ENCODE data around the gene RALGPS2. TPM values are rescaled to one million over a fixed set of nuclear protein-coding genes. Genes with fewer than 3 reads are reported as not detected.

RALGPS2 gene
- total and polyA plus RNA-seq, 2 of the 13 experiments (the other 11 are each of a cell fraction or from before 2014, with no cell fraction given), result 15.6 to 36.0 TPM

DNA sequence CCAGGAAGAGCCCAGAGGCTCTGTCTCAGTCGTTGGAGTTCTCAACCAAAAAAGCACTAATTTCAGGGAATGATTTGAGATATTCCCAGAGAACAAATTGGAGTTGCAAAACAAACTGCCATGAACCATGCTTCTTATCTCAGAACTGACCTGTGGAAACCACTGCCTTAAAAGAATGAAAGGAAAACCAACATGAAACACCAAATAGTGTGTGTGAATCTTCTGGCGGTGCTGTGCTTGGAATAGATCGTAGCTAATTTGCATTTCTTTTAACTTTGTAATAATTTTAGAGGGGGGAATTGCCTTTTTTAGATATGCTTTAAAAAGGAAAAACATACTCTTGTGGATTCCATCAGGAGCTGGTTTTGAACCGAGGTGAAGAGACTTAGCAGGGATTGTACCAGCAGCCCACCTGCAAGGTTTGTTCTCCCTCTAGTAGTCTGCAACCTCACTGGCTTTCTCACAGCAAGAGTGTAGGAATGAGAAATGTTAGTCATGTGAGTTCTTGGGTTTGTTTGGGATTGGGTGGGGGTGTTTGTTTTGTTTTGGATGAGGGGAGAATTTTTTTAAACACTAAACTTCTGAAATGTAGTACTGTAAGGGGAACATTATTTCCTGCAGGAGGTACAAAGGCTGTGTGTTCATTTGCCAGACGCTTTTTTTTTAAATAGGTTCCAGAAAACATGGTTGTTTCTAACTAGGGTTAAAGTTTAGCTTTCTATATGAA, 191.6 kb downstream of the RALGPS2 start (continued):
- 0 out of 2 replicates have a peak, but pooled peaks have one; percentile 21 for TF ChIP-seq TARDBP (CRISPR knock-in tag; IDR thresholded peaks at IDR 0.05)
- no peak for TF ChIP-seq RBAK (CRISPR knock-in tag; IDR thresholded peaks at IDR 0.05)
- peak; percentile 87 for TF ChIP-seq SOX5 (CRISPR knock-in tag; IDR thresholded peaks at IDR 0.05; ENCODE audit: borderline replicate concordance)
- no peak for TF ChIP-seq CREB1 (IDR thresholded peaks at IDR 0.05)
- TF ChIP-seq CREB1 (CRISPR knock-in tag; IDR thresholded peaks at IDR 0.05), result peak; percentile 46
- TF ChIP-seq, protein P1, sequence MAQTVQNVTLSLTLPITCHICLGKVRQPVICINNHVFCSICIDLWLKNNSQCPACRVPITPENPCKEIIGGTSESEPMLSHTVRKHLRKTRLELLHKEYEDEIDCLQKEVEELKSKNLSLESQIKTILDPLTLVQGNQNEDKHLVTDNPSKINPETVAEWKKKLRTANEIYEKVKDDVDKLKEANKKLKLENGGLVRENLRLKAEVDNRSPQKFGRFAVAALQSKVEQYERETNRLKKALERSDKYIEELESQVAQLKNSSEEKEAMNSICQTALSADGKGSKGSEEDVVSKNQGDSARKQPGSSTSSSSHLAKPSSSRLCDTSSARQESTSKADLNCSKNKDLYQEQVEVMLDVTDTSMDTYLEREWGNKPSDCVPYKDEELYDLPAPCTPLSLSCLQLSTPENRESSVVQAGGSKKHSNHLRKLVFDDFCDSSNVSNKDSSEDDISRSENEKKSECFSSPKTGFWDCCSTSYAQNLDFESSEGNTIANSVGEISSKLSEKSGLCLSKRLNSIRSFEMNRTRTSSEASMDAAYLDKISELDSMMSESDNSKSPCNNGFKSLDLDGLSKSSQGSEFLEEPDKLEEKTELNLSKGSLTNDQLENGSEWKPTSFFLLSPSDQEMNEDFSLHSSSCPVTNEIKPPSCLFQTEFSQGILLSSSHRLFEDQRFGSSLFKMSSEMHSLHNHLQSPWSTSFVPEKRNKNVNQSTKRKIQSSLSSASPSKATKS (CRISPR knock-in tag; IDR thresholded peaks at IDR 0.05), result no peak
- peak; percentile 71 for TF ChIP-seq HDAC2 (CRISPR knock-in tag; IDR thresholded peaks at IDR 0.05)
- no peak for TF ChIP-seq JUN (CRISPR knock-in tag; IDR thresholded peaks at IDR 0.05)
- TF ChIP-seq, protein P2, sequence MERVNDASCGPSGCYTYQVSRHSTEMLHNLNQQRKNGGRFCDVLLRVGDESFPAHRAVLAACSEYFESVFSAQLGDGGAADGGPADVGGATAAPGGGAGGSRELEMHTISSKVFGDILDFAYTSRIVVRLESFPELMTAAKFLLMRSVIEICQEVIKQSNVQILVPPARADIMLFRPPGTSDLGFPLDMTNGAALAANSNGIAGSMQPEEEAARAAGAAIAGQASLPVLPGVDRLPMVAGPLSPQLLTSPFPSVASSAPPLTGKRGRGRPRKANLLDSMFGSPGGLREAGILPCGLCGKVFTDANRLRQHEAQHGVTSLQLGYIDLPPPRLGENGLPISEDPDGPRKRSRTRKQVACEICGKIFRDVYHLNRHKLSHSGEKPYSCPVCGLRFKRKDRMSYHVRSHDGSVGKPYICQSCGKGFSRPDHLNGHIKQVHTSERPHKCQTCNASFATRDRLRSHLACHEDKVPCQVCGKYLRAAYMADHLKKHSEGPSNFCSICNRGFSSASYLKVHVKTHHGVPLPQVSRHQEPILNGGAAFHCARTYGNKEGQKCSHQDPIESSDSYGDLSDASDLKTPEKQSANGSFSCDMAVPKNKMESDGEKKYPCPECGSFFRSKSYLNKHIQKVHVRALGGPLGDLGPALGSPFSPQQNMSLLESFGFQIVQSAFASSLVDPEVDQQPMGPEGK (CRISPR knock-in tag; IDR thresholded peaks at IDR 0.05), result peak; percentile 92
- TF ChIP-seq ZNF773 (CRISPR knock-in tag; IDR thresholded peaks at IDR 0.05; ENCODE audit: borderline replicate concordance), result no peak
- TF ChIP-seq DPF2 (CRISPR knock-in tag; IDR thresholded peaks at IDR 0.05; ENCODE audit: borderline replicate concordance, low read depth), result 0 out of 2 replicates have a peak, but pooled peaks have one; percentile 29
- TF ChIP-seq, protein P3, sequence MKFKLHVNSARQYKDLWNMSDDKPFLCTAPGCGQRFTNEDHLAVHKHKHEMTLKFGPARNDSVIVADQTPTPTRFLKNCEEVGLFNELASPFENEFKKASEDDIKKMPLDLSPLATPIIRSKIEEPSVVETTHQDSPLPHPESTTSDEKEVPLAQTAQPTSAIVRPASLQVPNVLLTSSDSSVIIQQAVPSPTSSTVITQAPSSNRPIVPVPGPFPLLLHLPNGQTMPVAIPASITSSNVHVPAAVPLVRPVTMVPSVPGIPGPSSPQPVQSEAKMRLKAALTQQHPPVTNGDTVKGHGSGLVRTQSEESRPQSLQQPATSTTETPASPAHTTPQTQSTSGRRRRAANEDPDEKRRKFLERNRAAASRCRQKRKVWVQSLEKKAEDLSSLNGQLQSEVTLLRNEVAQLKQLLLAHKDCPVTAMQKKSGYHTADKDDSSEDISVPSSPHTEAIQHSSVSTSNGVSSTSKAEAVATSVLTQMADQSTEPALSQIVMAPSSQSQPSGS (CRISPR knock-in tag; IDR thresholded peaks at IDR 0.05), result 0 out of 2 replicates have a peak, but pooled peaks have one; percentile 23
- TF ChIP-seq BCL6 (CRISPR knock-in tag; IDR thresholded peaks at IDR 0.05), result peak; percentile 30; the same call in 1 of the 2 replicates
- TF ChIP-seq, protein P4, sequence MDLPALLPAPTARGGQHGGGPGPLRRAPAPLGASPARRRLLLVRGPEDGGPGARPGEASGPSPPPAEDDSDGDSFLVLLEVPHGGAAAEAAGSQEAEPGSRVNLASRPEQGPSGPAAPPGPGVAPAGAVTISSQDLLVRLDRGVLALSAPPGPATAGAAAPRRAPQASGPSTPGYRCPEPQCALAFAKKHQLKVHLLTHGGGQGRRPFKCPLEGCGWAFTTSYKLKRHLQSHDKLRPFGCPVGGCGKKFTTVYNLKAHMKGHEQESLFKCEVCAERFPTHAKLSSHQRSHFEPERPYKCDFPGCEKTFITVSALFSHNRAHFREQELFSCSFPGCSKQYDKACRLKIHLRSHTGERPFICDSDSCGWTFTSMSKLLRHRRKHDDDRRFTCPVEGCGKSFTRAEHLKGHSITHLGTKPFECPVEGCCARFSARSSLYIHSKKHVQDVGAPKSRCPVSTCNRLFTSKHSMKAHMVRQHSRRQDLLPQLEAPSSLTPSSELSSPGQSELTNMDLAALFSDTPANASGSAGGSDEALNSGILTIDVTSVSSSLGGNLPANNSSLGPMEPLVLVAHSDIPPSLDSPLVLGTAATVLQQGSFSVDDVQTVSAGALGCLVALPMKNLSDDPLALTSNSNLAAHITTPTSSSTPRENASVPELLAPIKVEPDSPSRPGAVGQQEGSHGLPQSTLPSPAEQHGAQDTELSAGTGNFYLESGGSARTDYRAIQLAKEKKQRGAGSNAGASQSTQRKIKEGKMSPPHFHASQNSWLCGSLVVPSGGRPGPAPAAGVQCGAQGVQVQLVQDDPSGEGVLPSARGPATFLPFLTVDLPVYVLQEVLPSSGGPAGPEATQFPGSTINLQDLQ (CRISPR knock-in tag; IDR thresholded peaks at IDR 0.05), result no peak
- TF ChIP-seq ZNF264 (CRISPR knock-in tag; IDR thresholded peaks at IDR 0.05), result no peak
- peak; percentile 16 for TF ChIP-seq STAG1 (CRISPR knock-in tag; IDR thresholded peaks at IDR 0.05)
- TF ChIP-seq GFI1 (CRISPR knock-in tag; IDR thresholded peaks at IDR 0.05; ENCODE audit: borderline replicate concordance), result peak; percentile 51; the same call in 1 of the 2 replicates
- TF ChIP-seq SAP130 (CRISPR knock-in tag; IDR thresholded peaks at IDR 0.05; ENCODE audit: low read depth), result peak; percentile 59
- TF ChIP-seq NFRKB (IDR thresholded peaks at IDR 0.05), result no peak
- no peak for TF ChIP-seq ZNF337 (CRISPR knock-in tag; IDR thresholded peaks at IDR 0.05; ENCODE audit: borderline replicate concordance, low read depth)
- TF ChIP-seq ARNT (IDR thresholded peaks at IDR 0.05), result no peak
- TF ChIP-seq KAT8 (CRISPR knock-in tag; IDR thresholded peaks at IDR 0.05), result no peak
- no peak for TF ChIP-seq SATB2 (CRISPR knock-in tag; IDR thresholded peaks at IDR 0.05)
- no peak for TF ChIP-seq MLLT10 (CRISPR knock-in tag; IDR thresholded peaks at IDR 0.05)

All from HepG2 (cell line).